Endodermal cell (in vitro differentiated cells): ENCODE data around the gene SPAG16. TPM values are rescaled to one million over a fixed set of nuclear protein-coding genes. Genes with fewer than 3 reads are reported as not detected.

Experiments used
- DNase-seq: peaks from one replicate; pipeline ENCODE4 v3.0.0-alpha.2; 2017
- H3K27ac ChIP-seq: 2 replicates; pipeline ENCODE4 v1.5.1; 2013; ENCODE audit warnings: mild to moderate bottlenecking, low read depth, low read length, moderate library complexity
- H3K27me3 ChIP-seq: 2 replicates; pipeline ENCODE4 v1.6.1; 2013; ENCODE audit warnings: mild to moderate bottlenecking, low read length, moderate library complexity; ENCODE audit not compliant: insufficient read depth, control insufficient read depth, poor library complexity, severe bottlenecking
- H3K36me3 ChIP-seq: 2 replicates; pipeline ENCODE4 v1.7.0; 2013; ENCODE audit warnings: mild to moderate bottlenecking, low read length, moderate library complexity; ENCODE audit not compliant: control insufficient read depth, insufficient read depth
- H3K4me1 ChIP-seq: one replicate; pipeline ENCODE4 v1.7.0; 2013; ENCODE audit warnings: low read length; ENCODE audit not compliant: control insufficient read depth, insufficient read depth
- H3K4me3 ChIP-seq: 2 replicates; pipeline ENCODE4 v1.5.1; 2013; ENCODE audit warnings: mild to moderate bottlenecking, low read length, moderate library complexity
- H3K9ac ChIP-seq: 2 replicates; pipeline ENCODE4 v1.6.1; 2013; ENCODE audit warnings: mild to moderate bottlenecking, low read length, moderate library complexity; ENCODE audit not compliant: poor library complexity, severe bottlenecking; ENCODE audit errors: extremely low read depth
- H3K9me3 ChIP-seq: 2 replicates; pipeline ENCODE4 v1.6.1; 2013; ENCODE audit warnings: mild to moderate bottlenecking, low read length, moderate library complexity; ENCODE audit not compliant: control insufficient read depth
- H3K27ac Mint-ChIP-seq: 2 replicates; pipeline ENCODE4 v1.8.0; 2020; ENCODE audit warnings: mixed read lengths
- H3K27me3 Mint-ChIP-seq: 2 replicates; pipeline ENCODE4 v1.8.0; 2021; ENCODE audit warnings: mild to moderate bottlenecking, mixed read lengths; ENCODE audit not compliant: insufficient read depth
- H3K36me3 Mint-ChIP-seq: 2 replicates; pipeline ENCODE4 v1.8.0; 2020; ENCODE audit warnings: low read depth, mixed read lengths
- H3K4me1 Mint-ChIP-seq: 2 replicates; pipeline ENCODE4 v1.8.0; 2020; ENCODE audit warnings: mixed read lengths
- H3K4me3 Mint-ChIP-seq: 2 replicates; pipeline ENCODE4 v1.8.0; 2020; ENCODE audit warnings: mild to moderate bottlenecking, moderate library complexity, mixed read lengths
- H3K9me3 Mint-ChIP-seq: 2 replicates; pipeline ENCODE4 v1.8.0; 2020; ENCODE audit warnings: mild to moderate bottlenecking, mixed read lengths
- WGBS, 2 experiments: methylation state at CpG; one replicate each; pipeline versions ENCODE4 v1.1.5 to v1.1.7; 2013; ENCODE audit warnings: missing lambda C conversion rate in 2 of 2, mixed read lengths in 1 of 2; ENCODE audit not compliant: insufficient coverage in 1 of 2, insufficient read length in 1 of 2; 5-methylcytosine and 5-hydroxymethylcytosine counted together
- total RNA-seq, 2 donors: library from RNA; stranded (reverse); fragmentation: NEBNext Ultra II Directional in 1 of 2; extraction: Animal tissue kit (Norgen Biotek cat#: 25700) in 1 of 2; gene quantifications; 2 replicates in 1 of 2; 3 replicates in 1 of 2; pipeline ENCODE4 v1.2.1, GENCODE V29; 2021
- TF ChIP-seq, protein P1 (sequence below): fragments of 200-600 bp; sonication (generic); conservative IDR thresholded peaks from 2 replicates; pipeline ENCODE4 v1.5.0; 2021; ENCODE audit warnings: antibody characterized with exemption, mild to moderate bottlenecking

SPAG16 gene
- total RNA-seq, 2 donors from 2014 or later = 27.8 to 38.2 TPM

DNA sequence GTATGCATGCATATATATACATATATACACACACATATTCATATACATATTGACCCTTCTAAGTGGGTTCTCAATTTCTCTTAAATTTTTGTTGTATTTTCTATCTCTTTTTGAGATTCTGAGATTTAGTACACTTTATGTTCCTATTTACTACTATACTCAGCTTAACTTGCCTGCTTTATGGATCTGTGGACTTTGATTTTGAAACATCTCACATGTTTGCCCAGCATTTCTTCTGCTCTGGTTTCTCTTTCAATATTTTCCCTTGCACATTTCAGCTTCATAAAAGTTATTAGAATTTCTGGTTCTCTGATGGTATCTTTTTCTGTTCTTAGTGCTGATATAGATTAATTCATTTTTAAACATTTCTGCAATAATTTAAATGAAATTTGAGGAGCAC lies 380.6 kb downstream of the SPAG16 start:
- H3K27ac Mint-ChIP-seq = no peak overlapping the region
- peaks cover 33% of the 10 kb centered on the region for H3K9me3 ChIP-seq
- TF ChIP-seq, protein P1, sequence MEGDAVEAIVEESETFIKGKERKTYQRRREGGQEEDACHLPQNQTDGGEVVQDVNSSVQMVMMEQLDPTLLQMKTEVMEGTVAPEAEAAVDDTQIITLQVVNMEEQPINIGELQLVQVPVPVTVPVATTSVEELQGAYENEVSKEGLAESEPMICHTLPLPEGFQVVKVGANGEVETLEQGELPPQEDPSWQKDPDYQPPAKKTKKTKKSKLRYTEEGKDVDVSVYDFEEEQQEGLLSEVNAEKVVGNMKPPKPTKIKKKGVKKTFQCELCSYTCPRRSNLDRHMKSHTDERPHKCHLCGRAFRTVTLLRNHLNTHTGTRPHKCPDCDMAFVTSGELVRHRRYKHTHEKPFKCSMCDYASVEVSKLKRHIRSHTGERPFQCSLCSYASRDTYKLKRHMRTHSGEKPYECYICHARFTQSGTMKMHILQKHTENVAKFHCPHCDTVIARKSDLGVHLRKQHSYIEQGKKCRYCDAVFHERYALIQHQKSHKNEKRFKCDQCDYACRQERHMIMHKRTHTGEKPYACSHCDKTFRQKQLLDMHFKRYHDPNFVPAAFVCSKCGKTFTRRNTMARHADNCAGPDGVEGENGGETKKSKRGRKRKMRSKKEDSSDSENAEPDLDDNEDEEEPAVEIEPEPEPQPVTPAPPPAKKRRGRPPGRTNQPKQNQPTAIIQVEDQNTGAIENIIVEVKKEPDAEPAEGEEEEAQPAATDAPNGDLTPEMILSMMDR = no peak

GRCh38 chr2:213669657-213670056 lies 385.4 kb downstream of the SPAG16 start:
- Histone ChIP-seq H3K27me3 (no peaks in the 10 kb centered on the region), H3K36me3 (no peaks in the 10 kb centered on the region), H3K27ac (no peak overlapping the region), H3K4me1 (no peaks in the 10 kb centered on the region), H3K9ac (no peak overlapping the region), H3K4me3 (no peak overlapping the region), H3K9me3 (peaks cover 13% of the 10 kb centered on the region)
- Mint-ChIP-seq H3K36me3 (no peaks in the 10 kb centered on the region), H3K27me3 (no peaks in the 10 kb centered on the region), H3K4me3 (no peak overlapping the region), H3K27ac (no peak overlapping the region), H3K9me3 (peaks cover 23% of the 10 kb centered on the region), H3K4me1 (no peaks in the 10 kb centered on the region)
- WGBS, 2 experiments = 98% methylated on average over 4 of the region's 4 CpGs; no CpG with 5 or more reads in 1 of the 2 experiments
- DNase-seq = no peak
- TF ChIP-seq, protein P1 = no peak

More for the DNA sequence above, 380.6 kb downstream of the SPAG16 start:
- H3K4me1 ChIP-seq = no peaks in the 10 kb centered on the region
- Mint-ChIP-seq H3K27me3 (no peaks in the 10 kb centered on the region), H3K4me3 (no peak overlapping the region), H3K4me1 (peaks cover 6% of the 10 kb centered on the region), H3K36me3 (no peaks in the 10 kb centered on the region), H3K9me3 (peaks cover 36% of the 10 kb centered on the region)
- no peak overlapping the region for H3K27ac ChIP-seq
- H3K27me3 ChIP-seq = no peaks in the 10 kb centered on the region
- H3K9ac ChIP-seq = no peak overlapping the region
- no peak overlapping the region for H3K4me3 ChIP-seq
- H3K36me3 ChIP-seq = no peaks in the 10 kb centered on the region
- no peak for DNase-seq

DNA sequence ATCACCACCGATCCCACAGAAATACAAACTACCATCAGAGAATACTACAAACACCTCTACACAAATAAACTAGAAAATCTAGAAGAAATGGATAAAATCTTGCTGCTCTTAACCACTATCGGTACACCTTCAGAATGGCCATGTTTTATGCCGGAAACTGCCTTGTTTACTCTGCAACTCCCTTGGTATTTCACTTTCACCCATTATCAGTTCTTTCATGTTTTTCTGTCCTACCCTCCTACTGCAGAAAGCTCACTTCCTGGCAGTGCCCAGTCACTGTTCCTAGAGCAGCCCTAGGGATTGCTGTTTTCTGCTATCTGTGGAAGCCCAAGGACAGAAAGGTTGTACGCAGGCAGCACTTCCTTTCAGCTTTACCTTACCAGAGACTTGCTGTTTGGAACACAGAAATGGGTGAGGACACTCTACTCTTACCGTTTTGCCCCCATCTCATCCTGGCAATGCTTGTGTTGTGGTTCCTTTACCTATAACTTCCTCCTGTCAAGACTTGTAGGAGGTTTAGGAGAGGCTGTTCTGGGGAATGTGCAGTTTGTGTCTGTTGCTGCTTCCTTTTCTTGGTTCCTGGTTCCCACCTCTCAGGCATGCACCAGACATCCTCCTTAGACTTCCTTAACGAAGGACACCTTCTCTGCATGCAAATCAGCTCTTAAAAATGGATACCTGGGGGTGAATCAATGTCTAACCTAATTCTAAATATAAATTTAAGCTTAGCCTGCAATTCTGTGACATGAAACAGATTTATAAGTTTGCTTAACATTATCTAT lies 394.4 kb downstream of the SPAG16 start:
- Mint-ChIP-seq H3K27me3 (no peaks in the 10 kb centered on the region), H3K9me3 (peaks cover 31% of the 10 kb centered on the region), H3K4me3 (no peak overlapping the region), H3K36me3 (peaks cover 4% of the 10 kb centered on the region), H3K27ac (no peak overlapping the region), H3K4me1 (no peaks in the 10 kb centered on the region)
- Histone ChIP-seq H3K4me1 (no peaks in the 10 kb centered on the region), H3K9me3 (peaks cover 33% of the 10 kb centered on the region), H3K27me3 (no peaks in the 10 kb centered on the region), H3K27ac (no peak overlapping the region), H3K4me3 (no peak overlapping the region), H3K9ac (no peak overlapping the region), H3K36me3 (no peaks in the 10 kb centered on the region)
- TF ChIP-seq, protein P1 = no peak
- WGBS, 2 experiments = 86 to 87% methylated on average over 2 to 6 of the region's 6 CpGs
- no peak for DNase-seq
